ENCODE data around the gene TNFAIP8L2.
"Not testable (repeated sequence)": the region's sequence is repeated elsewhere in the genome, so short reads cannot be mapped to it uniquely, and the experiment has no call there.

The TNFAIP8L2 gene

GRCh38 chr1:151196292-151196800 lies 39.9 kb downstream of the TNFAIP8L2 start:
- H3K4me2 ChIP-seq (ENCODE audit: low read length), result peak overlapping the region; percentile 4
- H3K27me3 ChIP-seq (ENCODE audit: control insufficient read depth, insufficient read depth, low read length), result no peaks in the 10 kb centered on the region
- peak; percentile 41 for TF ChIP-seq CTCF (IDR thresholded peaks at IDR 0.05)
- H3K9me3 ChIP-seq (ENCODE audit: control insufficient read depth, low read length), result no peaks in the 10 kb centered on the region
- no peak overlapping the region for H3K9ac ChIP-seq
- peak overlapping the region; percentile 28 for H2AFZ ChIP-seq
- H3K4me1 ChIP-seq, result peaks cover 3% of the 10 kb centered on the region
- H3K36me3 ChIP-seq (ENCODE audit: control insufficient read depth, insufficient read depth, low read length), result no peaks in the 10 kb centered on the region
- peaks cover 8% of the 10 kb centered on the region for H3K79me2 ChIP-seq
- no peak overlapping the region for H3K27ac ChIP-seq
- H3K4me3 ChIP-seq (ENCODE audit: low read depth, low read length), result no peak overlapping the region

GRCh38 chr1:151197863-151198253 lies 41.4 kb downstream of the TNFAIP8L2 start:
- Histone ChIP-seq H3K4me3 (ENCODE audit: low read depth, low read length) (peak overlapping the region; percentile 94), H3K4me1 (peaks cover 3% of the 10 kb centered on the region)

GRCh38 chr1:151198254-151199127 lies 42.0 kb downstream of the TNFAIP8L2 start, which contains the start of gene PIP5K1A:
TSS of gene PIP5K1A (plus strand) at chr1:151198552. CDS start at chr1:151198997, 445 bp downstream.
- Histone ChIP-seq H3K27ac (peak within 1 kb of the TSS; percentile 87), H3K4me3 (ENCODE audit: low read depth, low read length) (peak within 1 kb of the TSS; percentile 94), H3K9me3 (ENCODE audit: control insufficient read depth, low read length) (no peaks in the 10 kb centered on the region), H3K4me1 (peaks cover 3% of the 10 kb centered on the region), H3K4me2 (ENCODE audit: low read length) (peak within 1 kb of the TSS; percentile 79), H3K27me3 (ENCODE audit: control insufficient read depth, insufficient read depth, low read length) (no peaks in the 10 kb centered on the region), H3K9ac (peak within 1 kb of the TSS; percentile 12), H2AFZ (peak within 1 kb of the TSS; percentile 84), H3K79me2 (peaks cover 18% of the 10 kb centered on the region), H3K36me3 (ENCODE audit: control insufficient read depth, insufficient read depth, low read length) (no peaks in the 10 kb centered on the region)
- no peak for TF ChIP-seq CTCF (IDR thresholded peaks at IDR 0.05)

More at GRCh38 chr1:151197863-151198253, 41.4 kb downstream of the TNFAIP8L2 start:
- no peak overlapping the region for H3K9ac ChIP-seq
- peak overlapping the region; percentile 70 for H3K4me2 ChIP-seq (ENCODE audit: low read length)
- peak overlapping the region; percentile 84 for H2AFZ ChIP-seq
- H3K9me3 ChIP-seq (ENCODE audit: control insufficient read depth, low read length), result no peaks in the 10 kb centered on the region
- H3K27ac ChIP-seq, result peak overlapping the region; percentile 87
- H3K36me3 ChIP-seq (ENCODE audit: control insufficient read depth, insufficient read depth, low read length), result no peaks in the 10 kb centered on the region
- no peak for TF ChIP-seq CTCF (IDR thresholded peaks at IDR 0.05)
- no peaks in the 10 kb centered on the region for H3K27me3 ChIP-seq (ENCODE audit: control insufficient read depth, insufficient read depth, low read length)
- peaks cover 15% of the 10 kb centered on the region for H3K79me2 ChIP-seq

GRCh38 chr1:151199873-151200581 lies 43.6 kb downstream of the TNFAIP8L2 start:
- Histone ChIP-seq H3K9me3 (ENCODE audit: control insufficient read depth, low read length) (no peaks in the 10 kb centered on the region), H3K79me2 (peaks cover 20% of the 10 kb centered on the region), H3K36me3 (ENCODE audit: control insufficient read depth, insufficient read depth, low read length) (no peaks in the 10 kb centered on the region), H3K9ac (no peak overlapping the region), H3K4me1 (peaks cover 3% of the 10 kb centered on the region), H3K27me3 (ENCODE audit: control insufficient read depth, insufficient read depth, low read length) (no peaks in the 10 kb centered on the region), H3K4me2 (ENCODE audit: low read length) (peak overlapping the region; percentile 79), H3K27ac (no peak overlapping the region), H2AFZ (no peak overlapping the region), H3K4me3 (ENCODE audit: low read depth, low read length) (peak overlapping the region; percentile 94)
- TF ChIP-seq CTCF (IDR thresholded peaks at IDR 0.05), result no peak

- H3K9ac ChIP-seq; H3K36me3 ChIP-seq (ENCODE audit: control insufficient read depth, insufficient read depth, low read length): not testable (repeated sequence)
- H3K79me2 ChIP-seq, result peaks cover 24% of the 10 kb centered on the region
These were observed 49.0 kb downstream of the TNFAIP8L2 start for GRCh38 chr1:151205381-151205965.

More at GRCh38 chr1:151205381-151205965, 49.0 kb downstream of the TNFAIP8L2 start:
- H3K4me2 ChIP-seq (ENCODE audit: low read length); H2AFZ ChIP-seq; H3K4me3 ChIP-seq (ENCODE audit: low read depth, low read length); H3K27ac ChIP-seq; H3K9me3 ChIP-seq (ENCODE audit: control insufficient read depth, low read length); H3K4me1 ChIP-seq; H3K27me3 ChIP-seq (ENCODE audit: control insufficient read depth, insufficient read depth, low read length): not testable (repeated sequence)

Measured in parathyroid adenoma (tissue), 2 donors.